GM21723 (cell line): Measurements from ENCODE around the gene TBC1D24.
"Not testable (repeated sequence)": the region's sequence is repeated elsewhere in the genome, so short reads cannot be mapped to it uniquely, and the experiment has no call there.

Source experiments
- ATAC-seq: cut with Tn5 transposase; IDR thresholded peaks from one replicate; pipeline ENCODE4 v1.9.1; 2021; ENCODE audit warnings: mild to moderate bottlenecking, moderate library complexity; ENCODE audit not compliant: unreplicated experiment

Gene TBC1D24

DNA sequence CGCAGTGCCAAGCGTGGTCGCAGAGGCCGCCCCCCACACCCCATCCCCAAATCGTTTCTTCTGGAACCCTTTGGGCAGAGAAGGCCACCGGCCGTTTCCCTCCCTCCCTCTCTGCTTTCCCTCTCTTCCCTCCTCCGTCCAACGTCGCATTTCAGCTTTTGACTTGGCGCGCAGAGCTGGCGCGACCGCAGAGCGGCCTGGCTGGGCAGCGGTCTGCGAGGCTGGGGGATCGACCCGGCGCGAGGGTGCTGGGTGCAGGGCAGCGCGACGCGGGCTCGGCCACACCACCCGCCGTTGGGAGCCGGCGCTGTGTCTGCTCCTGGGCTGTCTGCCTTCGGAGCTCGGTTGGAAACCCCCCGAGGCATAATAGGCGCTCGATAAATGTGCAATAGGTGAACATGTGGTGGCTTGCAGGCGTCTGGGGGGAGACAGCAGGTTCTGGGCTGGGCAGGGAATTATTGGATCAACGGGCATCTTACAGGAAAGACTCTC, 6.6 kb upstream of the TBC1D24 start:
- ATAC-seq = no peak

DNA sequence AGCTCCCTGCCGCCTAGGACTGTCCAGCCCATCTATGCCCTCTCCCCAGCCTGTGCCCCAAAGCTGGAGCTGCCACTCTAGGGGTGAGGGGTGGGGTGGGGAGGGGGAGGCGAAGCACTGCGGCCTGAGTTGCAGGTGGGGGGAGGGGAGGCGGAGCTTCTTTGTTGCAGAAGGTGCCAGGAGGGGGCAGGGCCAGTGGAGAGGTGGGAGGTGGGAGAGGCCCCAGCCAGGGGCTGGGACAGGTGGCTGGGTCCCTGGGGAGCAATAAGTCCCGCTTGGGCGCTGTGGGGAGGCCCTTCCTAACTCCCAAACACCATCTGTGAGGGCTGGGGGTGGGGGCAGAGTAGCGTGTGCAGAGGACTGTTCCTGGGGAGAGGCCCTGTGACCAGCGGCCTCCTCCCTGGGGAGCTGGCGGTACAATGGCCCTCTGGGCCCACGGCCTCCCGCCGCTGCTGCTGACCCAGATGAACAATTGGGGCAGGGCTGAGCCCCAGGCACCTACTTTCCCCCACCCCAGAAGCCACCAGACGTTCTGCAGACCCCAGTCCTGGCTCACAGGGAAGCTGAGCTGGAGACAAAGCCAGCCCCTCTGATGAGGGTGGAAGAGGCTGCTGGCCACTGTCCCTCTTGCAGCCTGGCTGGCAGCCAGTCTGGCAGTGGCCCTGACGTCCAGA, 6.1 kb upstream of the TBC1D24 start:
- no peak for ATAC-seq

DNA sequence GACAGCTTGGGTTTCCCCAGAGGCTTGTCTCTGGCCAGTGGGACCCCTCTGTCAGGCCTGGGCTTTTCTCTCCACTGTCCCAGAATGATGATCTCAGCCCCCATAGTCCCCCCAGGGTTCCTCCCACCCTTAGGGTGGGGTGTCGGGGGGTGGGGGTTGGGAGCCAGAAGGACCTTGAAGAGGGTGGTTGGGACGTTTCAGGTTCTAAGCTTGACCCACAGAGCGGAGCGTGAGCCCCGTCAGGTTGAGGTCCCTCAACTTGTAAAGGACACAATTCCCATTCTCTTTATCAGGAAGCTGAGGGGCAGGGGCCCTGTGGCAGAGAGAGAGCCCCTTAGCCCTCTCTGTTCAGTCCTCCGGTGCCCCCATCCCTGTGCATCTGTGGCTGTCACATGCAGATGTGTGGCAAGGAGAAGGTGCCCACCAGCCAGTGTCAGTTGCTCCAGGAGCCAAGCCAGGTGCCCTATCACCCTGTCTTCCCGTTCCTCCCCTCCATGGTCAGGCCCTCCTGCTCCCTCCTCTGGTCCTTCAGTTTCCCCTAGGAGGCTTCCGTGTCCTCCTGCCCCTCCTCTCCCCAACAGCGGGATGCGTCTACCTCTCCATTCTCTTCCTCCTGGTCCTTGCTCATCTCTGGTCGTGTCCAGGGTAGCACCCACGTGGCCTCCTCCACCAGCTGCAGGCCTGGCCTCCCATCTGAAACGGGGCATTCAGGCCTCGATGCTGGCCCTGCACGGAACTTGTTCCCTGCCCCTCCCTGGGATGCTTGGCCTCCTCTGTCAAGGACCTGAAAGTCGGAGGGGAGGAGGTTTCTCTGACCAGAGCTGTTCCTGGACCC, 5.3 kb upstream of the TBC1D24 start:
- ATAC-seq = no peak

DNA sequence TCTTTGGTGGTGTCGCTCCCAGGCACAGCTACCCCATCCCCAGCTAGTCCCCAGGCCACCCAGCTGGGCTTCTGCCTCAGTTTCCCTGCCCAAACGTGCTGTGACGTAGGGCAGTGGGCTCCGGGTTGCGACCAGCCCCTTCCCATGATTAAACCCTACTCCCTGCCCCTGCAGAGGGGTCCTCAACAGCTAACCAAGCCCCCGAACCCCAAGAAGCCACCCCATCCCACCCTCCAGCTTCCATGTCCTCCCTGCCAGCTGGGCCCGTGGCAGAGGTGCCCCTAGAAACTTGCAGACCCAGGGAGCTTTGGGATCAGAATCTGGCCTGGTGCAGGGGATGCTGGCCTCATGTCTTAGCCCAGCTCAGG, 4.7 kb upstream of the TBC1D24 start:
- ATAC-seq = no peak

DNA sequence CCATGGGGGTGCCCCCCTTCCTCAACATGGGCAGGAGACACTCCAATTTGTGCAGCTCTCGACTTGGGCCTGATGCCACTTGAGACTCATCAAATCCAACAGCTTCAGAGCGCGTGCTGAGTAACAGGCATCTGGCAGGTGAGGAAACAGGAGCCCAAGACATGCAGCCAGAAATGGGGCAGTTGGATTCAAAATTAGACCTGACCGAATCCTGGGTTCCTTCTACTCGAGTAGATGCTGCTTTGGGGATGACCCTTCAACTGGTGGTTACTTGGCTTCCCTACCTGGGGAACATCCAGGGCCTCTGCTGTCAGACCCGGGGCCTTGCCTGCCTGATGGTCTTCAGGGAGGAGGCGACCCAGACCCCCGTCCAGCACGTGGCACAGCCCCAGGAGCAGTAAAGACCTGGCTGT, 4.3 kb upstream of the TBC1D24 start:
- no peak for ATAC-seq

DNA sequence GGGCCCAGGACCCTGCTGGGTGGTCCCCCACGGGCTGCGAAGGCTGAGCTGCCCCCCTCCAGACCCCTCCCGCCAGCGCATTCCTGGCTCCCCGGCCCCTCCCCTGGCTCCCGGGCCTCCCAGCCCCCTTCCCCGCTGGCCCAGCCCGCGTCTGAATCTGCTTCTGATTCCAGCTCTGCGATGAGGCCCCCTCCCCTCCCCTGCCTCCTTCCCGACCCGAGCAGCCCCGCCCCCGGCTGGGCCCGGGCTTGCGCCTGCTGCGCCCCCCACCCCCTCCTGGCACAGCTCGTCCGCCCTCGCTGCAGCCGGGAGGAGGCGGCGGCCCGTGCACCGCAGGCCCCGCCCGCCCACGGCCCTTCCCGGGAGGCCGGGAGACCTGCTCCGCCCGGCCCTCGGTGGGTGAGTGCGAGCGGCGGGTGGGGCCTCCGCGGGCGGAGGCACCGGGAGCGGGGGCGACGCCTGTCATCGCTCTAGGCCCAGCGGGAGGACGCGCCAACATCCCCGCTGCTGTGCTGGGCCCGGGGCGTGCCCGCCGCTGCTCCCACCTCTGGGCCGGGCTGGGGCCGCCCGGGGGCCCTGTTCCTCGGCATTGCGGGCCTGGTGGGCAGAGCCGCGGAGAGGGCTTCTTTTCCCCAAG, 3.8 kb upstream of the TBC1D24 start, which contains the start of gene NTN3:
TSS of gene NTN3 (plus strand) at position 282 of the 637 bp plus-strand sequence. CDS start 405 bp downstream, outside the sequence.
- no peak for ATAC-seq

DNA sequence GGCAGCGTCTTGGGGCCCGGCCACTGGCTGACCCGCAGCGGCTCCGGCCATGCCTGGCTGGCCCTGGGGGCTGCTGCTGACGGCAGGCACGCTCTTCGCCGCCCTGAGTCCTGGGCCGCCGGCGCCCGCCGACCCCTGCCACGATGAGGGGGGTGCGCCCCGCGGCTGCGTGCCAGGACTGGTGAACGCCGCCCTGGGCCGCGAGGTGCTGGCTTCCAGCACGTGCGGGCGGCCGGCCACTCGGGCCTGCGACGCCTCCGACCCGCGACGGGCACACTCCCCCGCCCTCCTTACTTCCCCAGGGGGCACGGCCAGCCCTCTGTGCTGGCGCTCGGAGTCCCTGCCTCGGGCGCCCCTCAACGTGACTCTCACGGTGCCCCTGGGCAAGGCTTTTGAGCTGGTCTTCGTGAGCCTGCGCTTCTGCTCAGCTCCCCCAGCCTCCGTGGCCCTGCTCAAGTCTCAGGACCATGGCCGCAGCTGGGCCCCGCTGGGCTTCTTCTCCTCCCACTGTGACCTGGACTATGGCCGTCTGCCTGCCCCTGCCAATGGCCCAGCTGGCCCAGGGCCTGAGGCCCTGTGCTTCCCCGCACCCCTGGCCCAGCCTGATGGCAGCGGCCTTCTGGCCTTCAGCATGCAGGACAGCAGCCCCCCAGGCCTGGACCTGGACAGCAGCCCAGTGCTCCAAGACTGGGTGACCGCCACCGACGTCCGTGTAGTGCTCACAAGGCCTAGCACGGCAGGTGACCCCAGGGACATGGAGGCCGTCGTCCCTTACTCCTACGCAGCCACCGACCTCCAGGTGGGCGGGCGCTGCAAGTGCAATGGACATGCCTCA, 3.1 kb upstream of the TBC1D24 start:
- ATAC-seq = no peak

DNA sequence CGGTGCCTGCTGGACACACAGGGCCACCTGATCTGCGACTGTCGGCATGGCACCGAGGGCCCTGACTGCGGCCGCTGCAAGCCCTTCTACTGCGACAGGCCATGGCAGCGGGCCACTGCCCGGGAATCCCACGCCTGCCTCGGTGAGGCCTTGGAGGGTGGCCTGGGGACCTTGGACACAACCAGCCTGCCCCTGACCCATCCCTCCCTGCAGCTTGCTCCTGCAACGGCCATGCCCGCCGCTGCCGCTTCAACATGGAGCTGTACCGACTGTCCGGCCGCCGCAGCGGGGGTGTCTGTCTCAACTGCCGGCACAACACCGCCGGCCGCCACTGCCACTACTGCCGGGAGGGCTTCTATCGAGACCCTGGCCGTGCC, 2.5 kb upstream of the TBC1D24 start:
- no peak for ATAC-seq

DNA sequence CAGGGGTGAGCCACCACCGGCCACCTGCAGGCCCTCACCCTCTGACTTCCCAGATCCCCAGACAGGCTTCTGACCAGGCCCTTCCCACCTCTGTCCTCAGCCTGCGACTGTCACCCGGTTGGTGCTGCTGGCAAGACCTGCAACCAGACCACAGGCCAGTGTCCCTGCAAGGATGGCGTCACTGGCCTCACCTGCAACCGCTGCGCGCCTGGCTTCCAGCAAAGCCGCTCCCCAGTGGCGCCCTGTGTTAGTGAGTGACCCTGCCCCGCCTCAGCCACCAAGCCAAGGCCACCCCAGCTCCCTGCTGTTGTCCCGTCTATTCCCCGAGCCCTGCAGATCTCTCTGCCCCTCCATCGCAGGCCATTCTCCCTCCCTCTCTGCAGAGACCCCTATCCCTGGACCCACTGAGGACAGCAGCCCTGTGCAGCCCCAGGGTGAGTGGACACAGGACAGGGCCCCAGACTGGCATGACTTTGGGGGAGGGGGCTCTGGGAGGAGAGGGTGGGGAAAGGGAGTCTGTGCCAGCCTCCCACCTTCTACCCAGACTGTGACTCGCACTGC, 2.0 kb upstream of the TBC1D24 start:
- ATAC-seq = no peak

DNA sequence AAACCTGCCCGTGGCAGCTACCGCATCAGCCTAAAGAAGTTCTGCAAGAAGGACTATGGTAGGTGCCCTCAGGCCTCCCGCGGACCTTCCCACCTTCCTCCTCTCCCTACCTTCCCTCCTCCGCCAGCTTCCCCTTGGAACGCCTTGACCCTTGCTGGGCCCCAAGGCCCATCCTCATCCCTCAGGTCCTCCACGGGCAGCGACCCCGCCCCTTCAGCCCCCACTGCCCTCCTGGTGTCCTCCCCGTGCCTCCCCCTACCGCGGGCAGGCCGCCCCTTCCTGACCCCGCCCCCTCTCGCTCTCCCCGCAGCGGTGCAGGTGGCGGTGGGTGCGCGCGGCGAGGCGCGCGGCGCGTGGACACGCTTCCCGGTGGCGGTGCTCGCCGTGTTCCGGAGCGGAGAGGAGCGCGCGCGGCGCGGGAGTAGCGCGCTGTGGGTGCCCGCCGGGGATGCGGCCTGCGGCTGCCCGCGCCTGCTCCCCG, 1.4 kb upstream of the TBC1D24 start:
- ATAC-seq = no peak

DNA sequence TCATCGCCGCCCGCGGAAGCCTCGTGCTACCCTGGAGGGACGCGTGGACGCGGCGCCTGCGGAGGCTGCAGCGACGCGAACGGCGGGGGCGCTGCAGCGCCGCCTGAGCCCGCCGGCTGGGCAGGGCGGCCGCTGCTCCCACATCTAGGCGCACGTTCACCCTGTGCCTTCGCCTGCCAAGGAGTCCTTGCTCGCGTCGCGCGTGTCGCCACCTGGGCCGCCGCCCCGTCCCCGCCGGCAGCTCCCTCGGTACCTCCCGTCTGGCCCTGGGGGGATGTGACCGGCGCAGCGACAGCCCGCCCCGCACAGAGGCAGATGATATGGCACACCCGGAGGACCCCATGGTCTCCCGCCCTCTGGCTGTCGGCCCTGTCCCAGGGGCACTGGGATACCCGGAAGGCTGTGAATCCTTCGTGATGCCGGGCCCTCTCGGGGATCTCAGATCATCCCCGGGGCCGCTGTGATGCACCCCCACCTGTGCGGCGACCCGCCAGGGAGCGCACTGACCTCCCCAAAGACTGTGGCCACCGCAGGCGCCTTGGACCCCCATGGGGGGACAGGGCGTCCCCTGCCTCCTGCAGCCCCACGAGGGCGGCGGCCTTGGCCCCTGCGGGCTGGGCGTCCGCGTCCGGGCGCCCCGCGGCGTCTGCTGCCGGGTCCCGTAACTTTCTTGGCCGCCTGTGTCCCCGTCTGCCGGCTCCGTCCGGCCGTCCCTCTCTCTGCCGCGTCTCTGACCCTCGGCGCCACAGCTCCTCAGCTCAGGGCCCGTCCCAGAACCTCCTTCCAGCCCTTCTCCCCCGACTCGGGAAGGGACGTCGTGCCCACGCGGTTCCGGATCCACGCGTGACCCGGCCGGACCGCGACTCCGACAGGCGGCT, 689 bp upstream of the TBC1D24 start:
- ATAC-seq = peak; percentile 34

DNA sequence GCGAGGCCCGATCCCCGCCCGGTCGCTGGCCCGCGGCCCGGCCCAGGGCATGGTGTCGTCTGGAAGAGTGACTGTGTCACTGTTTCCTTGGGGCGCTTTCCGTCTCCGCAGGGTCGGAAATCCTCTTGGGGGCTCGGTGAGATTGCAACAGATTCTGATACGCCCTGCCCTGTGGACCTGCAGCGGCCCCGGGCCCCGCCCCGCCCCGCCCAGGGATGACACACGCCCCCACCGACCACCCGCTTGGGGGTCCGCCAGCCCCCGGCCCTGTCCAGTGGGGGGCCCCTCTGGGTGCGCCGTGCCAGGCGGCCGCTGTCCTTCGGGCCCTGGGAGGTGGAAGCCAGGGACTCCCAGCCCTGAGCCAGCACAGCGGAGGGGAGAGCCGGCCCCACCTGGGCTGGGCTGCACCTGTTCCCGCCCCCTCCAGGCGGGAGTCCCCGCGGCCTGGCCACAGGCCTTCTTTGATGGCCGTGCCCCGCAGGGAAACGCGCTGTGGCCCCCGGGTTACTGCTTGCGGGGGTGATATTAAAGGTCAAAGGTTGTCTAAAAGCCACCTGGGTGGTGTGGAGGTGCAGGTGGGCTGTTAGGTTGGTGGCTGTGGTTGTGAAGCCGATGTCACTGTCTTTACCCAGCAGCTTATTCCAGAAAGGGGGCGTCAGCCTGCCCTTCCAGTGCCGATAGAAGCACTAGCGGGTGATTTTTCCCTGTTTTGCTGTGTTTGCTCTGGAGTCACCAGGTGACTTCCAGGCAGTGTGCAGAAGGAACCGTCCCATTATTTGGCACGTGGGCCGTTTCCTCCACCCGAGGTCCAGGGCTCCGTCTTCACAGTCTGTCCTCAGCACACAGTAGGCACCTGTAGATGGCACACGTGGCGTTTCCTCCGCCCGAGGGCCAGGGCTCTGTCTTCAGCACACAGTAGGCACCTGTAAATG, 752 bp downstream of the TBC1D24 start:
- no peak for ATAC-seq

DNA sequence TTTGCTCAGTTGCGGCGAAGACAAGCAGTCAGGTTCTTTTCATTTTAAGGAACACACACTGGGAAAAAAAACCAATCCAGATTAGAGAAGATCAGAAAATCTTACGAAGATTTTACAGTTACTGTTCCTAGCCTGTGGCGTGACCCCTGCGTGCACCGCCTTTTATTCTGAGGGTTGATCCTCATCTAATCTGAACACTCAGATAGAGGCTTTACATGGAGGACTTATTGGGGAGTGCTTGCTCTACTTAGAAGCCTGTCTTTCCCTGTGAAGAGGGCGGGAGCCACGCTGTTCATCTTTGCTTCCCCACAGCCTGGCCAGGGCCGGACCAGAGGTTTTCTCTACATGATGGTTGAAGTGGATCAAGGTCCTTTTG, 1.4 kb downstream of the TBC1D24 start:
- ATAC-seq = no peak

DNA sequence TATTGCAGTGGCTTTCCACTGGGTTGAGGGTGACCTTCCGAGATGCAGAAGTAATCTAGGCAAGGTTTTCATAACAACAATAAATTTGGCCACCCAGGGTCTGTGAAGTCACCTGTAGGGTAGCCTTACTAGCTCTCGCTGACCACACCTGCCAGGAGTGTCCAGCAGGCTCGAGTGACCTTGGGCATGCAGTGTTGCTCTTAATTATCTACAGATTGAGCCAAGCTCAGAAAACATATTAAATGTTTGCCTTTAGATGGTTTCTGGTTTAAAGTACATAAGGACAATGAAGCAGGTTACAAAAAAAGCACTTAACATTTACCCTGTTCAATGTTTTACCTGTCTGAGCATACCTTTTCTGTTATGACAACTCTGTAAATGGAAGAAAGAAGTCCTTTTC, 1.8 kb downstream of the TBC1D24 start:
- ATAC-seq = no peak

DNA sequence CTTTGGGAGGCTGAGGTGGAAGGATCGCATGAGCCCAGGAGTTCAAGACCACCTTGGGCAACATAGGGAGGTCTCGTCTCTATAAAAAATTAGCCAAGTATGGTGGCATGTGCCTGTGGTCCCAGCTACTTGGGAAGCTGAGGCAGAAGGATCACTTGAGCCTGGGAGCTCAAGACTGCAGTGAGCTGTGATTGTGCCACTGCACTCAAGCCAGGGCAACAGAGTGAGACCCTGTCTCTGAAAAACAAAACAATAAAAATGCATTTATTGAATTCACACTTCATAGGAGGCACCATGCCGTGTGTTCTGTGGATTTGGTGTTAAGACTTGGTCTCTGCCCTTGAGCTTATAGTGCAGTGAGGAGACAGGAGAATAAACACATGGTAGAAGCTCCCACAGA, 2.4 kb downstream of the TBC1D24 start:
- no peak for ATAC-seq

DNA sequence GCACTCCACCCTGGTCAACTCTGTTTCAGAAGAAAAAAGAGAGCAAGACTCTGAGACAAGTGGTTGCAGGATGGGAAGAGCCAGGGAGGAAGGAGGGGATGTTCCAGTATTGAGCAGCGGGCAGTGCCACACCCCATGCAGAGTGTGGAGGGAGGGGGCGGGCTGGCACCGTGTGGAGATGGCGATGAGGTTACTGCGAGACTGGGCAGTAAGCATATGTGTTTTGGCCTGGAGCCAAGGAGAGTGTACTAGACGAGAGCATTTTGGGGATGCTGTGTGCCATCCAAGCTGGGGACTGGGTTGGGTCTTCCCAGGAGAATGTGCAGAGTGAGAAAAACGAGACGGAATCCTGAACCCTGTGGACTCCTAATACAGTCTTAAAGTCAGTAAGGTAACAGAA, 3.4 kb downstream of the TBC1D24 start:
- no peak for ATAC-seq

DNA sequence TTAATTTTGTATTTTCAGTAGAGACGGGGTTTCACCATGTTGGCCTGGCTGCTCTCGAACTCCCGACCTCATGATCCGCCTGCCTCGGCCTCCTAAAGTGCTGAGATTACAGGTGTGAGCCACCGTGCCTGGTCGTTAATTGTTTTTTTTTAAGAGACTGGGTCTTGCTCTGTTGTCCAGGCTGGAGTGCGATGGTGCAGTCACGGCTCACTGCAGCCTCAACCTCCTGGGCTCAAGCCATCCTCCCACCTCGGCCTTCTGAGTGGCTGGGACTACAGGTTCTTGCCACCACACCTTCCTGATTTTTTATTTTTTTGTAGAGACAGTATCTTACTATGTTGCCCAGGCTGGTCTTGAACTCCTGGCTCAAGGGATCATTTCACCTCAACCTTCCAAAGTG, 5.1 kb downstream of the TBC1D24 start:
- not testable (repeated sequence) for ATAC-seq

DNA sequence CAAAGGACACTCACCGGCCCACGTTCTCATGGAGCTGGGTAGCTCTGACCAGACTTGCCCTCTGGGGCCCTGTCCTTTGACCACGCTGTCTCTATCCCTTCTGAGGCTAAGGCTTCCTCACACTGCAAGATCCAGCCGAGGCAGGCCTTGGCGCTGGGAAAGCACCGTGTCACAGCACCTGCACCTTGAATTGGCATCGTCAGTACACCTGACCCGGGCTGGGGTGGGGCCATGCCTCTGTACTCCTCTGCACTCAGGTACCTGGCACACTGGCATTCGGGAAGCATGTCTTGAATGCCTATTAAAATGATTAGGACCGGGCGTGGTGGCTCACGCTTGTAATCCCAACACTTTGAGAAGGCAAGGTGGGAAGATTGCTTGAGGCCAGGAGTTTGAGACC, 6.0 kb downstream of the TBC1D24 start:
- ATAC-seq = no peak
